ENCODE results near the gene SMIM36.

DNA sequence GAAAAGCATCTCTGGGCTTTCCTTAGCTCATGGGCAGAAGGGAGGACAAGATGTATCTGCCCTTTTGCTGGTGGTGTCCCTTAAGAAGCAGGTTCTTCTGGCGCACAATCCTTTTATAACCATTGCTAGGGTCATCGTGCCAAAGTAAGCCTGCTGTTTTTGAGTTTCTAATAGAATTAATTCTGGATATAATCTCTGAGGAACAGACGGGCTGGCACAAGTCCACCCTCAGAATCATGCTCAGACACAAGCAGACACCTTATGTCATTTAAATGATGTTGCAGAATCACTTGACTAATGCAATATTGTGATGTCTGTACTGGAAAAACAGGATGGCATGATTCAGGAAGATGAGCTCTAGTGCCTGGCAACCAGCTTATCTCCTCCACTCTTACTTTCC lies 70.9 kb downstream of the SMIM36 start:
- peak in 1 of 2 donors; percentile 32 for TF ChIP-seq POLR2A (IDR thresholded peaks at IDR 0.05)
- TF ChIP-seq, protein P1, sequence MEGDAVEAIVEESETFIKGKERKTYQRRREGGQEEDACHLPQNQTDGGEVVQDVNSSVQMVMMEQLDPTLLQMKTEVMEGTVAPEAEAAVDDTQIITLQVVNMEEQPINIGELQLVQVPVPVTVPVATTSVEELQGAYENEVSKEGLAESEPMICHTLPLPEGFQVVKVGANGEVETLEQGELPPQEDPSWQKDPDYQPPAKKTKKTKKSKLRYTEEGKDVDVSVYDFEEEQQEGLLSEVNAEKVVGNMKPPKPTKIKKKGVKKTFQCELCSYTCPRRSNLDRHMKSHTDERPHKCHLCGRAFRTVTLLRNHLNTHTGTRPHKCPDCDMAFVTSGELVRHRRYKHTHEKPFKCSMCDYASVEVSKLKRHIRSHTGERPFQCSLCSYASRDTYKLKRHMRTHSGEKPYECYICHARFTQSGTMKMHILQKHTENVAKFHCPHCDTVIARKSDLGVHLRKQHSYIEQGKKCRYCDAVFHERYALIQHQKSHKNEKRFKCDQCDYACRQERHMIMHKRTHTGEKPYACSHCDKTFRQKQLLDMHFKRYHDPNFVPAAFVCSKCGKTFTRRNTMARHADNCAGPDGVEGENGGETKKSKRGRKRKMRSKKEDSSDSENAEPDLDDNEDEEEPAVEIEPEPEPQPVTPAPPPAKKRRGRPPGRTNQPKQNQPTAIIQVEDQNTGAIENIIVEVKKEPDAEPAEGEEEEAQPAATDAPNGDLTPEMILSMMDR (IDR thresholded peaks at IDR 0.05), result no peak
